HepG2 (cell line): ENCODE results near the gene POLRMT. TPM values are rescaled to one million over a fixed set of nuclear protein-coding genes. Genes with fewer than 3 reads are reported as not detected.

ENCODE experiments used
- ATAC-seq: fragments of 200-7000 bp; cut with Tn5 transposase; 3 replicates; pipeline ENCODE4 v1.9.1; 2020; ENCODE audit warnings: mild to moderate bottlenecking, moderate library complexity
- BruUV-seq: library from RNA; stranded (reverse); fragments of 400-500 nt; replicated peaks from 2 replicates; lab custom pipeline; 2021; lab: Mats Ljungman, UMichigan
- CTCF ChIA-PET: fragments of 300-600 bp; formaldehyde crosslinking; extraction: SDS; loops from one replicate; lab custom pipeline; 2021; ENCODE audit warnings: low total read pairs, inconsistent platforms, low intra/inter-chr PET ratio; lab: Yijun Ruan, JAX
- POLR2A ChIA-PET: fragments of 350-600 bp; sonication (Branson Sonifier 250); formaldehyde crosslinking; loops from one replicate; lab custom pipeline; 2020; ENCODE audit warnings: antibody characterized with exemption, inconsistent platforms; lab: Yijun Ruan, JAX
- DNase-seq: peaks from one replicate; pipeline ENCODE4 v3.0.0-alpha.2; 2015; ENCODE audit warnings: low spot score
- FAIRE-seq: peaks from 3 replicates; lab custom pipeline; 2011; peaks lifted over from hg19 to GRCh38; lab: Jason Lieb, UNC
- H2AFZ ChIP-seq: one replicate; pipeline ENCODE4 v1.6.1; 2011; ENCODE audit warnings: low read length, inconsistent platforms
- H3K27ac ChIP-seq: fragments of 300-600 bp; 3 replicates; pipeline ENCODE4 v1.8.0; 2011; ENCODE audit warnings: mixed run types, mild to moderate bottlenecking, mixed read lengths, low read length, inconsistent platforms; ENCODE audit not compliant: insufficient read depth; ENCODE audit errors: extremely low read length
- H3K27me3 ChIP-seq, 2 experiments: fragments of 200-600 bp in 1 of 2; 2 replicates in 1 of 2; 3 replicates in 1 of 2; pipeline versions ENCODE4 v1.6.0 to v1.8.0; 2011; ENCODE audit warnings: low read length in 2 of 2, mild to moderate bottlenecking in 2 of 2, moderate library complexity in 2 of 2, inconsistent platforms in 1 of 2; ENCODE audit not compliant: insufficient read depth in 2 of 2, control insufficient read depth in 1 of 2
- H3K36me3 ChIP-seq, 2 experiments: fragments of 200-600 bp in 1 of 2; replicated peaks in 1 of 2; 2 replicates in 1 of 2; 3 replicates in 1 of 2; pipeline versions ENCODE4 v1.5.1 to v1.8.0; 2011; ENCODE audit warnings: low read length in 2 of 2, inconsistent platforms in 1 of 2; ENCODE audit not compliant: insufficient read depth in 2 of 2, control insufficient read depth in 1 of 2
- H3K4me1 ChIP-seq: 2 replicates; pipeline ENCODE4 v1.5.1; 2012; ENCODE audit warnings: low read length, inconsistent platforms; ENCODE audit not compliant: insufficient read depth
- H3K4me2 ChIP-seq: 2 replicates; pipeline ENCODE4 v1.6.0; 2011; ENCODE audit warnings: low read depth, low read length, inconsistent platforms
- H3K4me3 ChIP-seq, 3 experiments: fragments of 200-600 bp in 1 of 3; sonication (generic), shearing (Covaris generic) in 1 of 3; replicated peaks in 1 of 3; 2 replicates each; pipeline ENCODE4 v1.5.1; 2011 to 2016; ENCODE audit warnings: low read length in 3 of 3, inconsistent platforms in 2 of 3, low read depth in 2 of 3, mild to moderate bottlenecking in 2 of 3, control low read depth in 1 of 3, mixed read lengths in 1 of 3; ENCODE audit not compliant: insufficient read depth in 1 of 3
- H3K79me2 ChIP-seq: one replicate; pipeline ENCODE4 v1.6.1; 2011; ENCODE audit warnings: low read length, inconsistent platforms; ENCODE audit not compliant: insufficient read depth
- H3K9ac ChIP-seq: 2 replicates; pipeline ENCODE4 v1.6.0; 2011; ENCODE audit warnings: mild to moderate bottlenecking, low read depth, low read length, inconsistent platforms; ENCODE audit not compliant: insufficient read depth
- H3K9me3 ChIP-seq: 2 replicates; pipeline ENCODE4 v1.5.1; 2012; ENCODE audit warnings: mild to moderate bottlenecking, low read length
- H4K20me1 ChIP-seq: 2 replicates; pipeline ENCODE4 v1.6.0; 2011; ENCODE audit warnings: inconsistent platforms, mild to moderate bottlenecking, low read length, moderate library complexity; ENCODE audit not compliant: insufficient read depth
- BRF2 ChIP-seq: sonication (generic); formaldehyde crosslinking; IDR thresholded peaks from 2 replicates; pipeline ENCODE4 v1.8.1; 2022; ENCODE audit warnings: mild to moderate bottlenecking, missing genetic modification reagents
- DDIT3 ChIP-seq: sonication (generic); formaldehyde crosslinking; IDR thresholded peaks from 2 replicates; pipeline ENCODE4 v1.4.0; 2020; ENCODE audit warnings: mild to moderate bottlenecking, missing genetic modification reagents
- HDAC1 ChIP-seq: sonication (generic); formaldehyde crosslinking; IDR thresholded peaks from 2 replicates; pipeline ENCODE4 v1.5.1; 2020; ENCODE audit warnings: mild to moderate bottlenecking, missing genetic modification reagents
- HNF4A ChIP-seq: sonication (generic); formaldehyde crosslinking; IDR thresholded peaks from 2 replicates; pipeline ENCODE4 v1.4.0; 2020; ENCODE audit warnings: missing genetic modification reagents
- JUND ChIP-seq: sonication (generic); formaldehyde crosslinking; IDR thresholded peaks from 2 replicates; pipeline ENCODE4 v1.8.0; 2022; ENCODE audit warnings: mild to moderate bottlenecking, missing genetic modification reagents
- KDM2A ChIP-seq: sonication (generic); formaldehyde crosslinking; IDR thresholded peaks from 2 replicates; pipeline ENCODE4 v1.4.0; 2020; ENCODE audit warnings: low read depth, missing genetic modification reagents, borderline replicate concordance
- RBM22 ChIP-seq: fragments of 200-400 bp; formaldehyde crosslinking; optimal IDR thresholded peaks from 2 replicates; pipeline ENCODE3; 2017; ENCODE audit warnings: mild to moderate bottlenecking, low read length, moderate library complexity
- ZKSCAN1 ChIP-seq: fragments of 150-350 bp; IDR thresholded peaks from 2 replicates; pipeline ENCODE4 v1.6.1; 2014; ENCODE audit warnings: low read length
- ZNF20 ChIP-seq: sonication (generic); formaldehyde crosslinking; IDR thresholded peaks from 2 replicates; pipeline ENCODE4 v1.4.0; 2020; ENCODE audit warnings: mild to moderate bottlenecking, moderate library complexity, missing genetic modification reagents
- ZNF281 ChIP-seq: sonication (generic); formaldehyde crosslinking; IDR thresholded peaks from 2 replicates; pipeline ENCODE4 v1.4.0; 2020; ENCODE audit warnings: missing genetic modification reagents, borderline replicate concordance
- ZNF331 ChIP-seq: sonication (generic); formaldehyde crosslinking; IDR thresholded peaks from 2 replicates; pipeline ENCODE4 v1.4.0; 2020; ENCODE audit warnings: missing genetic modification reagents
- WGBS: methylation state at CpG from one replicate; pipeline ENCODE4 v1.1.6; 2017; ENCODE audit warnings: low lambda C conversion rate; 5-methylcytosine and 5-hydroxymethylcytosine counted together
- in situ Hi-C: cut with HindIII; loops from 2 replicates; pipeline ENCODE4 v1.10.0; 2017; ENCODE audit warnings: low pct_unique_long_range_greater_than_20kb; ENCODE audit not compliant: extremely low pct_ligation_motif_present
- intact Hi-C: fragments of 100-400 bp; cut with micrococcal nuclease; formaldehyde crosslinking; loops from one replicate; pipeline ENCODE4 v1.10.0; 2022; ENCODE audit not compliant: unreplicated experiment
- polyA plus RNA-seq, 8 experiments: library from polyadenylated mRNA; depleted of rRNA in 3 of 8; stranded (reverse) in 7 of 8; unstranded in 1 of 8; fragments of >200 nt; fragmentation: Illumina TruSeq in 4 of 8; extraction: Trizol in 4 of 8; gene quantifications; 2 replicates each; pipeline versions ENCODE4 v1.2.1 to v1.2.3, GENCODE V29; 2011 to 2016; ENCODE audit warnings: low read depth in 4 of 8, missing spikeins in 1 of 8, mixed read lengths in 1 of 8; ENCODE audit not compliant: insufficient read depth in 1 of 8
- total RNA-seq, 5 experiments: library from RNA; depleted of rRNA; stranded (reverse); fragments of >200 nt; fragmentation: Illumina TruSeq; extraction: Trizol; gene quantifications; 2 replicates each; pipeline ENCODE4 v1.2.3, GENCODE V29; 2016; ENCODE audit warnings: low read depth in 1 of 5
- TF ChIP-seq, protein P1 (sequence below): sonication (generic); formaldehyde crosslinking; IDR thresholded peaks from 2 replicates; pipeline ENCODE4 v1.5.0; 2020; ENCODE audit warnings: missing genetic modification reagents, mild to moderate bottlenecking, borderline replicate concordance
- TF ChIP-seq, protein P2 (sequence below): IDR thresholded peaks from 2 replicates; pipeline ENCODE4 v1.6.1; 2016; ENCODE audit warnings: low read depth, missing genetic modification reagents, missing compliant biosample characterization

The POLRMT gene
- total and polyA plus RNA-seq, 2 of the 13 experiments (the other 11 are each of a cell fraction or from before 2014, with no cell fraction given) = 78.0 to 101 TPM

DNA sequence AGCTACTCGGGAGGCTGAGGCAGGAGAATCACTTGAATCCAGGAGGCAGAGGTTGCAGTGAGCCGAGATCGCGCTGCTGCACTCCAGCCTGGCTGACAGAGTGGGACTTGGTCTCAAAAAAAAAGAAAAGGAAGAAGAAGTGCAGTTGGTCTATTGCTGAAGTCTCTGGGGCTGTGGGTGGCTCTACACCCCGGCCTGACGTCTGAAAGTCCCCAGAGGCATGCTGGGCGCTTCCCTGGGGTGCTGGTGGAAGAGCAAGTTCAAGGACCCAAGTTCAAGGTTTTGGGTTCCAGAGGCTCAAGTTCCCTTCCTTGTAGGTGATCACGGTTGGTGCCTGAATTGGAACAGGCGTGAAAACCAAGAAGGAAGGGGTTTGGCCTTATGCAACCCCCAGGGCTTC is 39.8 kb downstream of the POLRMT start (continued):
- TF ChIP-seq JUND (no peak), ZNF331 (CRISPR knock-in tag) (no peak), ZNF281 (CRISPR knock-in tag) (no peak)
- TF ChIP-seq, all 625 proteins: peak for 0

GRCh38 chr19:593055-593454 is 40.3 kb downstream of the POLRMT start:
- CTCF ChIA-PET = no interaction called here
- WGBS = 29% methylated on average over 11 of the region's 18 CpGs
- H3K27me3 ChIP-seq = peaks cover 16 to 86% of the 10 kb centered on the region in 2 experiments
- no peak overlapping the region for H3K27ac ChIP-seq
- H3K9me3 ChIP-seq = no peaks in the 10 kb centered on the region
- intact Hi-C loops (no loop called here), in situ Hi-C loops (no loop called here)
- H4K20me1 ChIP-seq = peaks cover 26% of the 10 kb centered on the region; the same call in 1 of the 2 replicates
- H3K4me3 ChIP-seq = no peak overlapping the region
- FAIRE-seq (no peak), DNase-seq (no peak), ATAC-seq (no peak)
- H3K9ac ChIP-seq = no peak overlapping the region
- peaks cover 13% of the 10 kb centered on the region for H3K4me1 ChIP-seq
- no TSS peak for BruUV-seq
- H3K79me2 ChIP-seq = no peaks in the 10 kb centered on the region
- POLR2A ChIA-PET = no interaction called here
- no peak overlapping the region for H2AFZ ChIP-seq
- H3K36me3 ChIP-seq = no peaks in the 10 kb centered on the region
- no peak overlapping the region for H3K4me2 ChIP-seq
- TF ChIP-seq HNF4A (CRISPR knock-in tag) (no peak), ZNF20 (no peak), BRF2 (CRISPR knock-in tag) (no peak), KDM2A (no peak), ZKSCAN1 (no peak), HDAC1 (no peak), DDIT3 (no peak), RBM22 (no peak)
- TF ChIP-seq, protein P1, sequence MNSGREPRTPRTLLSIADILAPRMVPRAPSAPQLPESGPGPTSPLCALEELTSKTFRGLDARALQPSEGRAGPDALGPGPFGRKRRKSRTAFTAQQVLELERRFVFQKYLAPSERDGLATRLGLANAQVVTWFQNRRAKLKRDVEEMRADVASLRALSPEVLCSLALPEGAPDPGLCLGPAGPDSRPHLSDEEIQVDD (CRISPR knock-in tag) = no peak
- TF ChIP-seq, protein P2, sequence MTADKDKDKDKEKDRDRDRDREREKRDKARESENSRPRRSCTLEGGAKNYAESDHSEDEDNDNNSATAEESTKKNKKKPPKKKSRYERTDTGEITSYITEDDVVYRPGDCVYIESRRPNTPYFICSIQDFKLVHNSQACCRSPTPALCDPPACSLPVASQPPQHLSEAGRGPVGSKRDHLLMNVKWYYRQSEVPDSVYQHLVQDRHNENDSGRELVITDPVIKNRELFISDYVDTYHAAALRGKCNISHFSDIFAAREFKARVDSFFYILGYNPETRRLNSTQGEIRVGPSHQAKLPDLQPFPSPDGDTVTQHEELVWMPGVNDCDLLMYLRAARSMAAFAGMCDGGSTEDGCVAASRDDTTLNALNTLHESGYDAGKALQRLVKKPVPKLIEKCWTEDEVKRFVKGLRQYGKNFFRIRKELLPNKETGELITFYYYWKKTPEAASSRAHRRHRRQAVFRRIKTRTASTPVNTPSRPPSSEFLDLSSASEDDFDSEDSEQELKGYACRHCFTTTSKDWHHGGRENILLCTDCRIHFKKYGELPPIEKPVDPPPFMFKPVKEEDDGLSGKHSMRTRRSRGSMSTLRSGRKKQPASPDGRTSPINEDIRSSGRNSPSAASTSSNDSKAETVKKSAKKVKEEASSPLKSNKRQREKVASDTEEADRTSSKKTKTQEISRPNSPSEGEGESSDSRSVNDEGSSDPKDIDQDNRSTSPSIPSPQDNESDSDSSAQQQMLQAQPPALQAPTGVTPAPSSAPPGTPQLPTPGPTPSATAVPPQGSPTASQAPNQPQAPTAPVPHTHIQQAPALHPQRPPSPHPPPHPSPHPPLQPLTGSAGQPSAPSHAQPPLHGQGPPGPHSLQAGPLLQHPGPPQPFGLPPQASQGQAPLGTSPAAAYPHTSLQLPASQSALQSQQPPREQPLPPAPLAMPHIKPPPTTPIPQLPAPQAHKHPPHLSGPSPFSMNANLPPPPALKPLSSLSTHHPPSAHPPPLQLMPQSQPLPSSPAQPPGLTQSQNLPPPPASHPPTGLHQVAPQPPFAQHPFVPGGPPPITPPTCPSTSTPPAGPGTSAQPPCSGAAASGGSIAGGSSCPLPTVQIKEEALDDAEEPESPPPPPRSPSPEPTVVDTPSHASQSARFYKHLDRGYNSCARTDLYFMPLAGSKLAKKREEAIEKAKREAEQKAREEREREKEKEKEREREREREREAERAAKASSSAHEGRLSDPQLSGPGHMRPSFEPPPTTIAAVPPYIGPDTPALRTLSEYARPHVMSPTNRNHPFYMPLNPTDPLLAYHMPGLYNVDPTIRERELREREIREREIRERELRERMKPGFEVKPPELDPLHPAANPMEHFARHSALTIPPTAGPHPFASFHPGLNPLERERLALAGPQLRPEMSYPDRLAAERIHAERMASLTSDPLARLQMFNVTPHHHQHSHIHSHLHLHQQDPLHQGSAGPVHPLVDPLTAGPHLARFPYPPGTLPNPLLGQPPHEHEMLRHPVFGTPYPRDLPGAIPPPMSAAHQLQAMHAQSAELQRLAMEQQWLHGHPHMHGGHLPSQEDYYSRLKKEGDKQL (CRISPR knock-in tag) = no peak
